GM12878 (cell line): ENCODE data around the gene SERPINE2. TPM values are rescaled to one million over a fixed set of nuclear protein-coding genes. Genes with fewer than 3 reads are reported as not detected.
A peak's percentile ranks its signal among the peaks of the same experiment; 100 is the strongest.

ENCODE experiments used
- ATAC-seq: fragments of 200-7000 bp; cut with Tn5 transposase; 3 replicates; pipeline ENCODE4 v1.9.1; 2020; ENCODE audit warnings: mild to moderate bottlenecking, moderate library complexity
- BruUV-seq: library from RNA; stranded (reverse); fragments of 400-500 nt; replicated peaks from 2 replicates; lab custom pipeline; 2021; lab: Mats Ljungman, UMichigan
- CTCF ChIA-PET: fragments of 300-600 bp; sonication (Branson Sonifier 250); formaldehyde crosslinking; extraction: SDS; loops from one replicate; lab custom pipeline; 2021; ENCODE audit warnings: inconsistent platforms; lab: Yijun Ruan, JAX
- POLR2A ChIA-PET: fragments of 350-600 bp; formaldehyde crosslinking; extraction: SDS; loops from one replicate; lab custom pipeline; 2021; ENCODE audit warnings: inconsistent platforms; lab: Charles Lee
- RAD21 ChIA-PET: fragments of 300-600 bp; sonication (Branson Sonifier 250); formaldehyde crosslinking; loops from one replicate; lab custom pipeline; 2023; ENCODE audit warnings: antibody characterized with exemption; ENCODE audit not compliant: unreplicated experiment; lab: Charles Lee
- SMC1A ChIA-PET: fragments of 300-600 bp; sonication (Branson Sonifier 250); formaldehyde crosslinking; loops from one replicate; lab custom pipeline; 2023; ENCODE audit not compliant: unreplicated experiment, uncharacterized antibody; lab: Charles Lee
- DNase-seq: peaks from one replicate; pipeline ENCODE4 v3.0.0-alpha.2; 2011; ENCODE audit warnings: low read depth, low spot score
- FAIRE-seq: peaks from 3 replicates; lab custom pipeline; 2011; peaks lifted over from hg19 to GRCh38; lab: Jason Lieb, UNC
- H2AFZ ChIP-seq: 2 replicates; pipeline ENCODE4 v1.6.0; 2011; ENCODE audit warnings: low read depth, low read length, control low read depth; ENCODE audit not compliant: control insufficient read depth
- H3K27ac ChIP-seq: 2 replicates; pipeline ENCODE4 v1.5.1; 2011; ENCODE audit warnings: control low read depth; ENCODE audit not compliant: control insufficient read depth, insufficient read depth
- H3K27me3 ChIP-seq, 2 experiments: replicated peaks in 1 of 2; 2 replicates each; pipeline versions ENCODE4 v1.6.0 to v1.6.1; 2011; ENCODE audit warnings: low read length in 1 of 2; ENCODE audit not compliant: control insufficient read depth in 2 of 2, insufficient read depth in 2 of 2
- H3K36me3 ChIP-seq, 2 experiments: 2 replicates each; pipeline ENCODE4 v1.5.1; 2011; ENCODE audit warnings: low read length in 1 of 2; ENCODE audit not compliant: control insufficient read depth in 2 of 2, insufficient read depth in 2 of 2
- H3K4me1 ChIP-seq: 2 replicates; pipeline ENCODE4 v1.6.1; 2011; ENCODE audit warnings: mild to moderate bottlenecking, low read length, moderate library complexity, mixed read lengths; ENCODE audit not compliant: control insufficient read depth, insufficient read depth
- H3K4me2 ChIP-seq: 2 replicates; pipeline ENCODE4 v1.6.0; 2011; ENCODE audit warnings: control low read depth; ENCODE audit not compliant: control insufficient read depth, insufficient read depth
- H3K4me3 ChIP-seq: fragments of 200-600 bp; sonication (generic); 2 replicates; pipeline ENCODE4 v1.5.1; 2016
- H3K79me2 ChIP-seq: 2 replicates; pipeline ENCODE4 v1.6.0; 2011; ENCODE audit warnings: low read length; ENCODE audit not compliant: control insufficient read depth, insufficient read depth
- H3K9ac ChIP-seq: 2 replicates; pipeline ENCODE4 v1.8.0; 2011; ENCODE audit warnings: low read length, control low read depth, mixed read lengths; ENCODE audit not compliant: control insufficient read depth, insufficient read depth
- H3K9me3 ChIP-seq: replicated peaks from 3 replicates; pipeline ENCODE4 v1.5.1; 2011; ENCODE audit warnings: mild to moderate bottlenecking, low read length; ENCODE audit not compliant: control insufficient read depth, insufficient read depth
- H4K20me1 ChIP-seq: 2 replicates; pipeline ENCODE4 v1.6.0; 2011; ENCODE audit not compliant: control insufficient read depth, insufficient read depth
- BCL11A ChIP-seq: IDR thresholded peaks from 2 replicates; pipeline ENCODE4 v1.6.1; 2011; ENCODE audit warnings: low read depth, low read length
- BMI1 ChIP-seq: fragments of 450-650 bp; IDR thresholded peaks from 2 replicates; pipeline ENCODE4 v1.6.1; 2016; ENCODE audit warnings: mild to moderate bottlenecking, moderate library complexity, borderline replicate concordance
- EED ChIP-seq: sonication (generic); IDR thresholded peaks from 2 replicates; pipeline ENCODE4 v1.6.1; 2016; ENCODE audit warnings: antibody characterized with exemption, low read depth
- IKZF2 ChIP-seq, 2 experiments: fragments of 450-650 bp; IDR thresholded peaks; 2 replicates each; pipeline ENCODE4 v1.6.1; 2017; ENCODE audit warnings: mild to moderate bottlenecking in 2 of 2, moderate library complexity in 2 of 2
- IRF4 ChIP-seq: IDR thresholded peaks from 2 replicates; pipeline ENCODE4 v1.6.1; 2011; ENCODE audit warnings: low read depth, low read length
- JUNB ChIP-seq: IDR thresholded peaks from 2 replicates; pipeline ENCODE4 v1.6.1; 2016; ENCODE audit warnings: antibody characterized with exemption, mild to moderate bottlenecking
- MTA2 ChIP-seq: fragments of 450-650 bp; IDR thresholded peaks from 2 replicates; pipeline ENCODE4 v1.6.1; 2016; ENCODE audit warnings: low read depth, mild to moderate bottlenecking, moderate library complexity
- RAD51 ChIP-seq: fragments of 450-650 bp; IDR thresholded peaks from 2 replicates; pipeline ENCODE4 v1.6.1; 2016; ENCODE audit warnings: moderate library complexity, mild to moderate bottlenecking, inconsistent platforms
- RBBP5 ChIP-seq: fragments of 200-600 bp; sonication (generic); conservative IDR thresholded peaks from 2 replicates; pipeline ENCODE4 v1.6.1; 2016
- RFX5 ChIP-seq: IDR thresholded peaks from 2 replicates; pipeline ENCODE4 v1.6.1; 2011; ENCODE audit warnings: low read depth, low read length, improper control_type of control experiment
- RUNX3 ChIP-seq: IDR thresholded peaks from 2 replicates; pipeline ENCODE4 v1.6.1; 2012; ENCODE audit warnings: low read length, inconsistent platforms
- ZNF217 ChIP-seq: fragments of 450-650 bp; IDR thresholded peaks from 2 replicates; pipeline ENCODE4 v1.6.1; 2017; ENCODE audit warnings: antibody characterized with exemption, mild to moderate bottlenecking
- WGBS: methylation state at CpG from one replicate; pipeline ENCODE4 v1.1.6; 2016; ENCODE audit warnings: low lambda C conversion rate; ENCODE audit not compliant: insufficient replicate concordance, insufficient coverage; ENCODE audit errors: missing lambda C conversion rate; 5-methylcytosine and 5-hydroxymethylcytosine counted together
- in situ Hi-C: fragments of 300-500 bp; cut with MboI; formaldehyde crosslinking; loops from 9 replicates; pipeline ENCODE4 v1.14.3; 2018; ENCODE audit warnings: mixed read lengths
- intact Hi-C: fragments of 100-400 bp; cut with micrococcal nuclease; formaldehyde crosslinking; loops from one replicate; pipeline ENCODE4 v1.14.2; 2022; ENCODE audit not compliant: unreplicated experiment
- polyA plus RNA-seq, 11 experiments: library from polyadenylated mRNA; depleted of rRNA in 4 of 11; unstranded in 6 of 11; stranded (reverse) in 5 of 11; fragments of >200 nt; fragmentation: Nextera tagmentation in 4 of 11; fragmentation: Illumina TruSeq in 1 of 11; extraction: Ambion mirVana in 4 of 11; extraction: Trizol in 1 of 11; gene quantifications; 1 replicate in 1 of 11; 2 replicates in 10 of 11; pipeline versions ENCODE4 v1.2.1 to v1.2.3, GENCODE V29; 2011 to 2016; ENCODE audit warnings: inconsistent platforms in 2 of 11, missing spikeins in 2 of 11, low read depth in 1 of 11
- total RNA-seq, 4 experiments: library from RNA; depleted of rRNA in 3 of 4; stranded (reverse); fragments of >200 nt in 3 of 4; fragmentation: Illumina TruSeq in 1 of 4; extraction: Trizol in 1 of 4; gene quantifications; 2 replicates each; pipeline versions ENCODE4 v1.2.1 to v1.2.3, GENCODE V29; 2013 to 2021

SERPINE2 gene
- total and polyA plus RNA-seq, 10 of the 15 experiments (the other 5 are each of a cell fraction or from before 2014, with no cell fraction given) = 0.18 to 1.7 (median 0.39) TPM

DNA sequence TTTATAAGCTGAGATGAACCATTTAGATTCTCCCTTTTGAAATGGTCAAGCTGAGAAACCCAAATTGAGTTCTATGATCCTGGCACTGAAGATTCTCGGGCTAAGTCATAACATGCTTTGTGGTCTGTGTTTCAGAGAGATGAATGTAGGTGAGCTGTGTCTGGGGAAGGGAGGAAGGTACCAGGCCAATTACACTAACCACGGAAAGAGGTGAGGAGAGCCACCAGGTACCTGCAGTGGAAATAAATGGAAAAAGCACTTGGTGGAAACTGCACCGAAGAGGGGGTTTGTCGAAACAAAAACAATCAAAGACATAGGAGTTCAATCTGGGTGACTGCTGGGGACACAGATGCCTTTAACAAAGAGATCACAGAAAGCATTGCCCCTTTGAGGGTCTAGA is 82.8 kb downstream of the SERPINE2 start:
- Histone ChIP-seq H3K4me3 (no peak overlapping the region), H3K4me1 (peaks cover 31% of the 10 kb centered on the region), H3K27me3 (no peaks in the 10 kb centered on the region), H3K9ac (no peak overlapping the region; the same call in 1 of the 2 replicates), H4K20me1 (no peaks in the 10 kb centered on the region), H3K79me2 (peaks cover 40% of the 10 kb centered on the region), H3K36me3 (peaks cover 0 to 11% of the 10 kb centered on the region in 2 experiments; a peak in 1 of 4 replicates), H3K4me2 (peak overlapping the region; percentile 60), H3K9me3 (no peaks in the 10 kb centered on the region), H2AFZ (peak overlapping the region; percentile 28; the same call in 1 of the 2 replicates), H3K27ac (peak overlapping the region; percentile 87)
- ATAC-seq (peak; percentile 36), FAIRE-seq (no peak), DNase-seq (no peak)
- CTCF ChIA-PET = interaction anchor here (0.9 to 4.8 kb wide), 4 partner anchors 11 to 59 kb away, joined by 3 to 48 read pairs (median 10); partner anchors contain the start of gene WDFY1
- in situ Hi-C loops = loop anchor here (10.0 kb wide), 1 partner anchor 629 kb away; the partner anchor contains the start of gene CUL3
- BruUV-seq = no TSS peak
- TF ChIP-seq IRF4 (0 out of 2 replicates have a peak, but pooled peaks have one; percentile 48), MTA2 (peak; percentile 56; the same call in 1 of the 2 replicates), IKZF2 (IDR thresholded peaks at IDR 0.05) (peak; percentile 47 to 56), RUNX3 (peak; percentile 84), RAD51 (no peak), RBBP5 (no peak), JUNB (peak; percentile 26; the same call in 1 of the 2 replicates), BCL11A (0 out of 2 replicates have a peak, but pooled peaks have one; percentile 41), EED (0 out of 2 replicates have a peak, but pooled peaks have one; percentile 26), BMI1 (no peak), RFX5 (no peak), ZNF217 (no peak)
- 50% methylated on average over 4 of the region's 4 CpGs for WGBS
- POLR2A ChIA-PET = interaction anchor here (2.5 kb wide), 1 partner anchor 11 kb away, joined by 8 read pairs; the partner anchor contains the start of gene WDFY1
- SMC1A ChIA-PET = interaction anchor here (1.0 to 3.3 kb wide), 4 partner anchors 10 to 30 kb away, joined by 3 to 14 read pairs (median 7); no protein-coding TSS in a partner anchor
- intact Hi-C loops = loop anchor here (2.0 kb wide), 1 partner anchor 15 kb away; no protein-coding TSS in a partner anchor
- RAD21 ChIA-PET = no interaction called here
